Lower leg skin (tissue), 3 donors: ENCODE data around the gene ANAPC5.
"Not testable (repeated sequence)": the region's sequence is repeated elsewhere in the genome, so short reads cannot be mapped to it uniquely, and the experiment has no call there.

Experiments used
- POLR2A ChIP-seq, 2 donors: fragments of 450-650 bp; IDR thresholded peaks; one replicate each; pipeline ENCODE4 v1.6.1; 2016 to 2017; ENCODE audit warnings: antibody characterized with exemption in 2 of 2, mild to moderate bottlenecking in 1 of 2, moderate library complexity in 1 of 2
- TF ChIP-seq, protein P1 (sequence below), 3 donors: fragments of 450-650 bp; IDR thresholded peaks; one replicate each; pipeline ENCODE4 v1.5.1; 2016; ENCODE audit warnings: antibody characterized with exemption in 3 of 3, mild to moderate bottlenecking in 3 of 3, moderate library complexity in 2 of 3

DNA sequence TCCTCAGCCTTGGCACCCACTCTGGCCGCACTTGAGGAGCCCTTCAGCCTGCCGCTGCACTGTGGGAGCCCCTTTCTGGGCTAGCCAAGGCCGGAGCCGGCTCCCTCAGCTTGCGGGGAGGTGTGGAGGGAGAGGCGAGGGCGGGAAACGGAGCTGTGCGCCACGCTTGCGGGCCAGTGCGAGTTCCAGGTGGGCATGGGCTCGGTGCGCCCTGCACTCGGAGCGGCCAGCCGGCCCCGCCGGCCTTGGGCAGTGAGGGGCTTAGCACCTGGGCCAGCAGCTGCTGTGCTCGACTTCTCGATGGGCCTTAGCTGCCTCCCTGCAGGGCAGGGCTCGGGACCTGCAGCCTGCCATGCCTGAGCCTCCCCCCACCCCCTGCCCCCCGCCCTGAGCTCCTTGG is 22.1 kb upstream of the ANAPC5 start:
- TF ChIP-seq POLR2A (IDR thresholded peaks at IDR 0.05): not testable (repeated sequence)
- TF ChIP-seq, protein P1, sequence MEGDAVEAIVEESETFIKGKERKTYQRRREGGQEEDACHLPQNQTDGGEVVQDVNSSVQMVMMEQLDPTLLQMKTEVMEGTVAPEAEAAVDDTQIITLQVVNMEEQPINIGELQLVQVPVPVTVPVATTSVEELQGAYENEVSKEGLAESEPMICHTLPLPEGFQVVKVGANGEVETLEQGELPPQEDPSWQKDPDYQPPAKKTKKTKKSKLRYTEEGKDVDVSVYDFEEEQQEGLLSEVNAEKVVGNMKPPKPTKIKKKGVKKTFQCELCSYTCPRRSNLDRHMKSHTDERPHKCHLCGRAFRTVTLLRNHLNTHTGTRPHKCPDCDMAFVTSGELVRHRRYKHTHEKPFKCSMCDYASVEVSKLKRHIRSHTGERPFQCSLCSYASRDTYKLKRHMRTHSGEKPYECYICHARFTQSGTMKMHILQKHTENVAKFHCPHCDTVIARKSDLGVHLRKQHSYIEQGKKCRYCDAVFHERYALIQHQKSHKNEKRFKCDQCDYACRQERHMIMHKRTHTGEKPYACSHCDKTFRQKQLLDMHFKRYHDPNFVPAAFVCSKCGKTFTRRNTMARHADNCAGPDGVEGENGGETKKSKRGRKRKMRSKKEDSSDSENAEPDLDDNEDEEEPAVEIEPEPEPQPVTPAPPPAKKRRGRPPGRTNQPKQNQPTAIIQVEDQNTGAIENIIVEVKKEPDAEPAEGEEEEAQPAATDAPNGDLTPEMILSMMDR (IDR thresholded peaks at IDR 0.05): not testable (repeated sequence)
